ENCODE data around the gene EHF.

DNA sequence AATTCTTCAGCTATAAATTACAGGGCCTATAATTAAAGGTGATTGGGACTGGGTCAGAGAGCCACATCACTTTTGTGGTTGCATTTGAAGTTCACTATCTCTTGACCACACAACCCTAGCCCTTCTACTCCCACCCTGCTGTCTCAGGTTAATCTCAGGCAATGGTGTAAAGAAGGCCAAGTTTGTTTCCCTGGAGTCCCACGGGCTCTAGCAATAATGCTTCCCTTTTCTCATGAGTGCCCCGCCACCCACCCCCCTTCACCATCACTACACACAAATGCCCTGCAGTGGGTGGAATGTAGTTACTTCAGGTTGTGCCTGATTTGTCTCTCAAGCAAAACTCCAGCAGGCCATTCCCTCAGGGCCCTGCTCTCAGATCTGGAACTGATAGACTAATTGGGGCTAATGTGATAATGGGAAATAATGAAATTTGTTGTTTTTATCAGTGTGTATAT, 1.8 kb upstream of the EHF start:
- no peak for TF ChIP-seq POLR2AphosphoS5 (IDR thresholded peaks at IDR 0.05)
- TF ChIP-seq, protein P1, sequence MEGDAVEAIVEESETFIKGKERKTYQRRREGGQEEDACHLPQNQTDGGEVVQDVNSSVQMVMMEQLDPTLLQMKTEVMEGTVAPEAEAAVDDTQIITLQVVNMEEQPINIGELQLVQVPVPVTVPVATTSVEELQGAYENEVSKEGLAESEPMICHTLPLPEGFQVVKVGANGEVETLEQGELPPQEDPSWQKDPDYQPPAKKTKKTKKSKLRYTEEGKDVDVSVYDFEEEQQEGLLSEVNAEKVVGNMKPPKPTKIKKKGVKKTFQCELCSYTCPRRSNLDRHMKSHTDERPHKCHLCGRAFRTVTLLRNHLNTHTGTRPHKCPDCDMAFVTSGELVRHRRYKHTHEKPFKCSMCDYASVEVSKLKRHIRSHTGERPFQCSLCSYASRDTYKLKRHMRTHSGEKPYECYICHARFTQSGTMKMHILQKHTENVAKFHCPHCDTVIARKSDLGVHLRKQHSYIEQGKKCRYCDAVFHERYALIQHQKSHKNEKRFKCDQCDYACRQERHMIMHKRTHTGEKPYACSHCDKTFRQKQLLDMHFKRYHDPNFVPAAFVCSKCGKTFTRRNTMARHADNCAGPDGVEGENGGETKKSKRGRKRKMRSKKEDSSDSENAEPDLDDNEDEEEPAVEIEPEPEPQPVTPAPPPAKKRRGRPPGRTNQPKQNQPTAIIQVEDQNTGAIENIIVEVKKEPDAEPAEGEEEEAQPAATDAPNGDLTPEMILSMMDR (IDR thresholded peaks at IDR 0.05), result no peak
- no peak for TF ChIP-seq POLR2A (IDR thresholded peaks at IDR 0.05)
- TF ChIP-seq EP300 (IDR thresholded peaks at IDR 0.05), result no peak

Measured in gastroesophageal sphincter (tissue), 3 donors.